CD4-positive, alpha-beta T cell treated with Interleukin-21 for 1 hour (primary cell): ENCODE data around the gene SLC2A11.
"Not testable (repeated sequence)": the region's sequence is repeated elsewhere in the genome, so short reads cannot be mapped to it uniquely, and the experiment has no call there.

Source experiments
- DNase-seq: peaks from one replicate; pipeline ENCODE4 v3.0.0-alpha.2; 2020

The SLC2A11 gene

GRCh38 chr22:23892706-23893105 is 35.0 kb downstream of the SLC2A11 start:
- DNase-seq, result no peak

DNA sequence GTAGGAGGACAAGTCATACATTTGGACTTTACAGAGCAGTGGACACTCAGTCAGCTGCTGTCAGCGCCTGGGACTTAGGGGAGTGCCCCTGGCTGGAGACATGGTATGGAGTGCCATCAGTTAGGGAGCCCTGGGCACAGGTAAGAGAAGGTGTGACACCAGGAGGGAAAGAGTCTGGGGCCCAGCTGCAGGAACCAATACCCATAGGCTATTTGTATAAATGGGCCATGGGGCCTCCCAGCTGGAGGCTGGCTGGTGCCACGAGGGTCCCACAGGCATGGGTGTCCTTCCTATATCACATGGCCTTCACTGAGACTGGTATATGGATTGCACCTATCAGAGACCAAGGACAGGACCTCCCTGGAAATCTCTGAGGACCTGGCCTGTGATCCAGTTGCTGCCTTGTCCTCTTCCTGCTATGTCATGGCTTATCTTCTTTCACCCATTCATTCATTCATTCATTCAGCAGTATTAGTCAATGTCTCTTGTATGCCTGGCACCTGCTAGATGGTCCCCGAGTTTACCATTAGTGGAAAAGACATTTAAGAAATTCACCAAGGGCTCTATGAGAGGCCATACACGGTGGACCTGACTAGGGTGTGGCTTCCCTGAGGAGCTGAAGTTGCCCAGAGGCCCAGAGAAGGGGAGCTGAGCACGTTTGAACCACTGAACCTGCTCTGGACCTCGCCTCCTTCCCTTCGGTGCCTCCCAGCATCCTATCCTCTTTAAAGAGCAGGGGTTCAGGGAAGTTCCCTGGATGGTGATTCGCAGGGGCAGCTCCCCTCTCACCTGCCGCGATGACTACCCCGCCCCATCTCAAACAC is 35.7 kb downstream of the SLC2A11 start:
- no peak for DNase-seq

DNA sequence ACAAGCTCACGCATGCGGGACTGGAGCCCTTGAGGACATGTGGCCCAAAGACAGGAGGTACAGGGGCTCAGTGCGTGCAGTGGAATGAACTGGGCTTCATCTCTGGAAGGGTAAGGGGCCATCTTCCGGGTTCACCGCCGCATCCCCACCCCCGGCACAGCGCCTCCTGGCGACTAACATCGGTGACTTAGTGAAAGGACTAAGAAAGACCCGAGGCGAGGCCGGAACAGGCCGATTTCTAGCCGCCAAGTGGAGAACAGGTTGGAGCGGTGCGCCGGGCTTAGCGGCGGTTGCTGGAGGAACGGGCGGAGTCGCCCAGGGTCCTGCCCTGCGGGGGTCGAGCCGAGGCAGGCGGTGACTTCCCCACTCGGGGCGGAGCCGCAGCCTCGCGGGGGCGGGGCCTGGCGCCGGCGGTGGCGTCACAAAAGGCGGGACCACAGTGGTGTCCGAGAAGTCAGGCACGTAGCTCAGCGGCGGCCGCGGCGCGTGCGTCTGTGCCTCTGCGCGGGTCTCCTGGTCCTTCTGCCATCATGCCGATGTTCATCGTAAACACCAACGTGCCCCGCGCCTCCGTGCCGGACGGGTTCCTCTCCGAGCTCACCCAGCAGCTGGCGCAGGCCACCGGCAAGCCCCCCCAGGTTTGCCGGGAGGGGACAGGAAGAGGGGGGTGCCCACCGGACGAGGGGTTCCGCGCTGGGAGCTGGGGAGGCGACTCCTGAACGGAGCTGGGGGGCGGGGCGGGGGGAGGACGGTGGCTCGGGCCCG is 36.5 kb downstream of the SLC2A11 start, which contains the start of gene MIF:
Gene MIF, plus strand, starts transcription at position 439 of the 765 bp plus-strand sequence. Its CDS starts 92 bp downstream, at position 531.
- DNase-seq, result peak; percentile 97

GRCh38 chr22:23894710-23895598 is 37.3 kb downstream of the SLC2A11 start:
- peak; percentile 76 for DNase-seq

GRCh38 chr22:23895599-23896144 is 38.0 kb downstream of the SLC2A11 start:
- no peak for DNase-seq

DNA sequence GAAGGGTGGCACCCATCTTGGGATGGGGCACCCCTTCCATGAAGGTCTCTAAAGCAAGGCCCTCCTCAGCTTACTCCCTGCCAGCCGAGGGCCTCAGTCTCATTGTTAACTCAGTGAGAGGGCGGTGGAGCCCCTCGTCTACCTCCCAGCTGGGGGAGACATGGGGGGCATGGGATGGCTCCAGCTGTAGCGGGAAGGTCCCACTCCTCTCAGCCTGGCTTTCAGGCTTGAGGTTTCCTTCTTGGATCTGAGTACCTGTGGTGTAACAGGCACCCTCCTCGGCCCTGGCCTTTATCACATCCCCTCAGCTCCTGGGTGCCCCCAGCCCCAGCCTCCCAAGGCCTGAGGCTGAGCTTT is 38.5 kb downstream of the SLC2A11 start:
- no peak for DNase-seq

GRCh38 chr22:23896523-23897186 is 39.0 kb downstream of the SLC2A11 start:
- no peak for DNase-seq

DNA sequence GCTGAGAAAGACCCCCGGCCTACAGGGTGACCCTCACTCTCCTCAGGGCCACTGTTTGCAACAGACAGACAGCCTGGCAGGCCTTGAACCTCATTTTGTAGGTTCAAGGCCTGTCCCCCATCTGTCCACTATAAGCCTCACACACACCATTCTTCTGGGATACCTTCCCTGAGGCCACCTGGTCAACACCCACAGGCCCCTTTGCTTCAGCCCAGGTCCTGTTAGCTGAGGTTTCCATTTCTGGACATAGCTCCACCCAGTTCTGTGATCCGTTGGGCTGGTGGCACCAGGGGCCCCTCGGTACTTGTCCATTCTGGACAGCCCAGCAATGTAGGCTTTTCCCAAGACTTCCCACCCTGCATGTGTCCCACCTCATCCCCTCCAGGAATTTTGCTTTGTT is 39.6 kb downstream of the SLC2A11 start:
- no peak for DNase-seq

DNA sequence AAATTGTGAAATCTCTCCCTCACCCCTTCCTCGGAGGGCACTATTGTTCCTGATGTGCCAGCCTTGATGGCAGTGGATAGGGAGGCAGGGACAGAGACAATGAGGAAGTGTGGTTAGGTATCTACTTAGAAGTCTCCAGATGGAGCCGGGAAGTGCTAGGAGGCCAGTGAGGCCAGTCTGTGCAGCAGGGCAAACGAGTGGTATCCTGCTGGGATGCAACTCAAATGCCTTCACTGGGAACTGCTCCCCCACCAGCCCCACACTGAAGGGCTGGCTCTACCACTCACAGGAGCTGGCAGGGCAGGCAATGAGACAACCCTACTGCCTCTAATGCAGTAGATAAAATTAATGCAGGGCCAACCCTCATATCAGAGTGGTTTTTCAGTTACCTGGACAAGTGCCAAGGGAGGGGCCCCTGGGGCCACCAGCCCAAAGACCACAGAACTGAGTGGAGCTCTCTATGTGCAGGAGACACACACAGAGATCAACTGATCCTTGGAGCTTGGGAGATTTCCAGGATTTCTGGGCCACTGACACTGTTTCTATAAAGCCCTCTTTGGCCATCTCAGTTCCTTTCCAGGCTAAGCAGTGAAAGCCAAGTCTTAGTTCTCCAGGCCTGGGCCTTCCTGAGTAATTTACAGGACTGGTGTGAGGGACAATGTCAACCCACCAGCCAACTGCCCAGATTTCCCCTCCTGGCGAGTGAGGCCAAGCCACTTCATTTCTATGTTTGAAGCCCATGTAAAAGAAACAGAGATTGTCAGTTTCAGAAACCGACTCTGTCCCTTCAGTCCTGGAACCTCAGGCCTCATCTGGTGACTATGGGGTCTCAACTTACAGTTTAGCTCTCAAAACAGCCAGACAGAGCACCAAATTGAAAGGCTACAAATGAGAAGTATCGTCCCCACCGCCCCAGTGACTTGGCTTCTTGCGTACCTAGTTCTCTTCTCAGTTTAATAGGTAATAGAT is 40.6 kb downstream of the SLC2A11 start:
- DNase-seq, result no peak

GRCh38 chr22:23899042-23899745 is 41.5 kb downstream of the SLC2A11 start:
- DNase-seq, result no peak

- DNase-seq, result not testable (repeated sequence)
These were observed 42.6 kb downstream of the SLC2A11 start for GRCh38 chr22:23900227-23900626.

- DNase-seq, result no peak
These were observed 43.9 kb downstream of the SLC2A11 start for GRCh38 chr22:23901600-23901999.

DNA sequence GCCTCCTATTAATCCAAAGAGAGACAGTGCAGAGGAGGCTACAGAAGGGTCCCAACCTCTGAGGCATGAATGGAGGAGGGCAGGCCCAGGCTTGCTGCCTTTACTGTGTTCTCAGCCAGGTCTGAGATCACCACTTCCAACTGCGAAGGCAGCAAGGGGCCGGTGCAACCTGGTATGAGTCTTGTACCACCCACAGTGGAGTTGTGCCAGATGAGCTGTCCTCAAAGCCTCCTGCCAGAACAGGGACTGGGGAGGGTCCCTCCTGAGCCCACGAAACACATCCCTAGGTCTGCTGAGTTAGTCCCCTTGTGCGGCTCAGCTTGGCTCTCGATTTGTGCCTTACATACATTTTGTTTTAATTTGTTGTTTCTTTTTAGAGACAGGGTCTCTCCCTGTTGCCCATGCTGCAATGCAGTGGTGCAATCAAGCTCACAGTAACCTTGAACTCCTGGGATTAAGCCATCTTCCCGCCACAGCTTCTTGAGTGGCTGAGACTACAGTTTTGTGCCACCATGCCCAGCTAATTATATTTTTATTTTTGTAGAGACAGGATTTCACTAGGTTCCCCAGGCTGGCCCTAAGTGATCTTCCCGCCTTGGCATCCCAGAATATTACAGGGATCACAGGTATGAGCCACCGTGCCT is 45.8 kb downstream of the SLC2A11 start:
- DNase-seq, result no peak

DNA sequence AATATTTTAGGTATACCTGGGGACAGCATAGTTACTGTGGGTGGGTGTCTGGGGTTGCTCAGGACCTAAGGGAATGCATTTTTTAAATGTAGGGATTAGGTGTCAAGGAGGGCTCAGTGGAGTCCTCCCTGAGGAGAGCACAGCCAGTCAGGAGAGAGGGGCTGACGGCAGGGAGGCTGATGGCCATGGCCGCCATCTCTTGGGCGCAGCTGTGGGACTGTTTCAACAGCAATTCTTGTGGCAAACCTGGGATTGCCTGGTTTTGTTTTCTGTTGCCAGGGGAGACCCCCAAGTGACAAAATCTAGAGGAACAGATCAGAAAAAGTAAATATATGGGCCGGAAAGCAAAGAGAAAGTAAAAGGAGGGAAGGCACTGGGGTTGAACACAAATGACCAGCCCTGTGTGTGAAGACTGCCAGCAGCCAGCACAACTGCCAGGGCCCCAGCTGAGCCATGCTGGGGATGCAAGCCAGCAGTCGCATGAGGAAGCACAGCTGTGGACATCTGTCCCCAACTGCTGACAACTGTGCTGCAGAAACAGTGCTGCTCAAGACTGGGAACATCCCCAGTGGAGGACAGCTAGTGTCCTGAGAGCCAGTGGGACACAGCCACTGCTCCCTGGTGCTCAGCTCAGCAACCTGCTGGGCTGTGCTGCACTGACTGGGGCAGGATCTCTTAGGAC is 47.0 kb downstream of the SLC2A11 start:
- DNase-seq, result no peak

DNA sequence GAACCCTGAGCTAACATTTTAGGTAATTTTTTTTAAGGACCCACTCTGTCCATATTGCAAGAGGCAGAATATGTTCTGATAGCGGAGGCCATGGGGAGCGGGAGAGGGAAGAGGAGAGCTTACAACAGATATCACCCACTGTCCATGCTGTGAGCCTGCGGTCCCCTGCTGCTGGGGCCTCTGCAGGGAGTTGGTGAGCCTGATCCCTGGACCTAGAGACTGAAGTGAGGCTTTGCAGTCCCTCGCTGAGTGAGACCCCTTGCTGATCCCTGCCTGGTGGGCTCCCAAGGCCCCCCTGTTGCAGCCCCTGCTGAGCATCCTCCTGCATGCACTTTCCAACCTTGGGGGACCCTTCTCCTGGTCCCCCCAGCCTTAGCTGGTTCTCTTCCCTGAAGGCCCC is 49.0 kb downstream of the SLC2A11 start:
- no peak for DNase-seq

- DNase-seq, result not testable (repeated sequence)
These were observed 49.7 kb downstream of the SLC2A11 start for GRCh38 chr22:23907423-23907822.

DNA sequence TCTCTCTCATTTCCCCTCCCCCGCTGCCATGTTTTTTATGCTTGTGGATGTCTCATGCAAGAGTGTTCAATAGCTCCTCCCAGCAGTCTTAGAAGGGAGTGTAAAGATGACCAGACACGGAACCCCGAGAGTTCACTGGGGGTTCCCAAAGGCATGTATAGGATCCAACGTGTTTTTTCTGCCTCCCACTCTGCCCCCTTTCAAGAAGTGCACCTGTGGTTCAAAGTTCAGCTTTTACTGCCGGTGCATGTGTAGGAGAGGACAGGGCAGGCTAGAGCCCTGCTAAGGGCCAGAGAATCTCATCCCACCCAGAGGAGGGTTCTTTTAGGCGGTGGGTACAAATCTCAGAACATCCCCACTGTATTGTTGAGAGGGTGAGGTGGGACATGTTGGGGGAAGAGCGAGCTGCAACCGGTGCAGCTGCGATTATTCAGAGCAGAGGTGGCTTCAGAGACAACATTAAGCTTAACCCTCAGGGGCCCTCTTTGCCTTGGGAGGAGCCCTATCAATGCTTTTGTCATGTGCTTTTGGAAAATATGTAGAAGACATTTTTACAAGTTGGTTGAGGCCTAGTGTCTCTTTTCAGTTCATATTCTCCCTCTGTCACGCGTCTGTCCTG is 51.0 kb downstream of the SLC2A11 start:
- no peak for DNase-seq

DNA sequence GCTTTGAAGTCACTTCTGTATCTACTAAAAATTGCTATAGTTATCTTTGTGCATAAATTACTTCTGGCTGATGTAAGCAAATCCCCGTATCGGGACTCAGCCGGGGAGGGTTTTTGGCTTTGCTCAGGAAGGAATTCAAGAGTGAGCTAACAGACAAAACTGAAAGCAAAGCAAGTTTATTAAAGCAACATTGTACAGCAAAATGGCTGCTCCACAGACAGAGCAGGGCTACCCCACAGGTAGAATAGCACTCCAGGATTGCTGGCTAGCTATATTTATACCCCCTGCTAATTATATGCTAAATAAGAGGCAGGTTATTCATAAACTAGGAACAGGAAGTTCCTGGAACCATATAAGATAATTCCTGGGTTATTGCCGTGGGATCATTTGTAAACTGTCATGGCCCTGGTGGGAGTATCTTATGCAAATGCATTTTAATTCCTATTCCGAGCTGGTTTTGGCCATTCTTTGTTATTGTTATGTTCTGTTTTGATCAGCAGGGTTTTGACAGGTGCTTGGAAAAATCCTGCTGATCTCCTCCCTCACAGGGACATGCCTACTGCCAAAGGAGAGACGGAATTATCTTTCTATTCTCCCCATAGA is 51.7 kb downstream of the SLC2A11 start:
- DNase-seq, result no peak
